Measurements from ENCODE around the gene SLC1A3.

Gene SLC1A3

GRCh38 chr5:36689225-36689624 lies 82.8 kb downstream of the SLC1A3 start:
- DNase-seq (ENCODE audit: low spot score) = no peak

DNA sequence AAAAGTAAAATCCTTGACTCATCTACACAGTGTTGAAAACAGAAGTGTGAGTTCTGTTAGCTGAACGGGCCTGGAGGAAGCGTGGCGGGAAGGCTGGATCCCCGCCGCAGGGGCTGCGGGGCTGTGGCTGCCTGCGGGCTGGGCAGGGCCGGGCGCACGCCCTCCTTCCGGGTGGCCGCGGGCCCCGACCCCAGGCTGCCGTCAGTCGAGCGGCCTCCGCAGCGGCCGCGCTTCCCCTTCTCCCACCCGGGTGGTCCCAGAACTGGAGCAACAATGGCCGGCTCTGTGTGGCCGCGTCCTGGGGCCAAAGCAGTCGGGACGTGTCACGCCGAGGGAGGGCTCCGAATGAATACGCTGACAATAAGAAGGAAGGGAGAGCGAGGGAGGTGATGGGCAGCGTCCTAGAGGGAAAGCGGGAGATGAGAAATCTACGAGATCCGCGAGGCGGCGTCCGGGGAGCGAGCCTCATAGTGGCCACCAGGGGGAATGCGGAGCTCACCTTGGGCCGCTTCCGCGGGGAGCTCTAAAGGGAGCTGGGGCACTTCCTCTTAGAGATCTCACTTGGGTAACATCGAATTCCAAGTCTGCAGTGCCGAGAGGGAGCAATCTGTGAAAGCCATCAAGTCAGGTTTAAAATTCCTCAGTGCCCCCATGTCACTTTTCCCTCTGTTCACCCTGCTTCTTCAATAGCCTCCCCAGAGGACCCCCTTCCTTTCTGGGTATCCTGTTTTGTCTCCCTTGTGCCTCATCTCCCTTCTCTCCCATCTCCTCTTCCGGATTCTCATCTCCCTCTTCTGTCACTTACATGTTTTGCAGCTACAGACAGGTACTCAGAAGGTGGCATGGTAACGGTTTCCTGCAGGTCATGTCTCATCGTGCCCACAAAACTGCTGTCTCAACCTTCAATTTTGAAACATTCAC lies 83.9 kb downstream of the SLC1A3 start:
- DNase-seq (ENCODE audit: low spot score) = peak; percentile 77

- DNase-seq (ENCODE audit: low spot score) = no peak
Measured at GRCh38 chr5:36691226-36691625, 84.8 kb downstream of the SLC1A3 start.

DNA sequence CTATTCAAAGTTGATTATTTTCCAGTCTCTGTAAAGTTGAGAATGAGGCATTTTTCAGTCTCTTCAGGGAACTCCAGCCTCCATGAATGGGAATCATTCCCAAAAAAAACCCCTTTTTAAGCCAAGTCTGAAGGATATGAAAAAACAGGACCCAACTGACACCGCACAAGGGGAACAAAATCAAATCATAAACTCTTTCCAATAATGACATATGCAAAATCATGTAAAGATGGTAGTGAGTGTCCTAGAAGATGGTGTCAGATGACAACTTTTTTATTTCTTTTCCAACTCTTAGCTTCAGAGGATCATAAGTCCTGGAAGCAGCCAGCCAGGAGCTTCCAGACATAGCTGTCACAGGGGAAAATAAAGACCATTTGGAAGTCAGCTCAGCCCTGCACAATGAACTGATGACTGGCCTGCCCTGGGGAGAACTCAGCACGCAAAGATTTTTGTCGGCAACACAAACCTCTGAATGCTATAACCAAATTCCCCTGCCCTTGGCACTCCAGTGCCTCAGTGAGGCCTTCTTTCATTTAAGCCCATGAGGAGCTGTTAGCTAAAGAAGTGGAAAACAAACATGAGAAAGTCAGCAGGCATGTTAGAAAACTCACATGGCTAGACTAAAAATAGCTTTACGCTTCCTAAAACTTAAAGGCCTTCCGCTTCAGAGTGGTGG lies 85.4 kb downstream of the SLC1A3 start:
- DNase-seq (ENCODE audit: low spot score) = no peak

GRCh38 chr5:36692791-36693763 lies 86.7 kb downstream of the SLC1A3 start:
- DNase-seq (ENCODE audit: low spot score) = peak; percentile 47

- DNase-seq (ENCODE audit: low spot score) = no peak
Measured at GRCh38 chr5:36694351-36694750, 87.9 kb downstream of the SLC1A3 start.

GRCh38 chr5:36696059-36696673 lies 89.8 kb downstream of the SLC1A3 start:
- DNase-seq (ENCODE audit: low spot score) = peak; percentile 41

DNA sequence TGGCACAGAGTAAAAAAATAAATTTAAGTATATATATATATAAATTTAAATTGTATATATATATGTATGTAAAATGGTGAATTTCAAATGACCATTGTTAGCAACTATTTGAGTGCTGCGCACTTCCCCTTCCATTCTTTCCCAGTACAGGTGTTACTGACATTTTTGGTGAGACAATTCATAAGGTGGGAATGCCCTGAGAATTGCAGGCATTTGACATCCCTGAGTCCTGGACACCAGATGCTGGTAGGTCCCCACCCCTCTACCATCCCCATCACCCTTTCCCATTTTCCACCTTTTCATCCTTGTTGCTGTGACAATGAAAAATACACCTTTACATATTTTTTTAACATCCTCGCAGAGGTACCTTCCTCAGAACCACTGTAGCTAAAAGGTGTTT lies 91.6 kb downstream of the SLC1A3 start:
- DNase-seq (ENCODE audit: low spot score) = no peak

GRCh38 chr5:36701085-36701698 lies 94.8 kb downstream of the SLC1A3 start:
- DNase-seq (ENCODE audit: low spot score) = no peak

GRCh38 chr5:36703245-36703860 lies 96.9 kb downstream of the SLC1A3 start:
- DNase-seq (ENCODE audit: low spot score) = no peak

DNA sequence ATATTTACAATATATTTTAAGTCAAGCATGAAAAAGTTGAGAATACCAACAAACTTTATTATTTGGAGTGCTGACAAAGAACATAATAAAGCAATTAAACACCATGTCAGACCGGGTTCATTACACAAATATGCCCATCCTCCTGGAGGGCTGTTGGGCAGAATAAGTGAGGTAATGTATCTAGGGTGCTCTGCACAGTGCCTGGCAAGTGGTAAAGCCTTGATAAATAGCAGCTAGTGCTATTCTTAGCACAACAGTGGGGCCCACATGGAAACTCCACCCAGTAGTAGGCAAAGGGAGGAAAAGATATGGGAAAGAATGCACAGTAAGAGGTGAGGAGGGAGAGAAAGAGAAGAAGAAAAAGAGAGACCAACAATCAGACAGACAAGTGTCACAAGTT lies 97.7 kb downstream of the SLC1A3 start:
- DNase-seq (ENCODE audit: low spot score) = no peak

- DNase-seq (ENCODE audit: low spot score) = no peak
Measured at GRCh38 chr5:36705055-36705454, 98.6 kb downstream of the SLC1A3 start.

DNA sequence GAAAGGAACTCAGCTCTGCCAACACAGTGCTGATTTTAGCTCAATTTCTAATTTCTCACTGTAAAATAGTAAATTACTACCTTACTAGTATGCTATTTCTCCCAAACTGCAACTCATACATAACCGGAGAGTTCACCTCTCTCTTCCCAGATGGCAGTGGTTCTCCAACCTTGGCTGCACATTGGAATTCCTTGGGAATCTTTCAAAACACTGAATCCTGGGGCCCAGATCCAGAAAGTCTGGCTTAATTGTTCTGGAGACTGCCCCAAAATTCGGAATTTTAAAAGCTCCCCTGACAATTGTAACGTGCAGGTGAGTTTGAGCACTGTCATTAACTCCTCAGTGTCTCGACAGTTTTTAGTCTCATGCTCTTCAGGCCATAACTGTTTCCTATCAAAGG lies 100.3 kb downstream of the SLC1A3 start:
- DNase-seq (ENCODE audit: low spot score) = no peak

- DNase-seq (ENCODE audit: low spot score) = no peak
Measured at GRCh38 chr5:36708996-36709395, 102.6 kb downstream of the SLC1A3 start.

- no peak for DNase-seq (ENCODE audit: low spot score)
Measured at GRCh38 chr5:36710039-36710438, 103.6 kb downstream of the SLC1A3 start.

DNA sequence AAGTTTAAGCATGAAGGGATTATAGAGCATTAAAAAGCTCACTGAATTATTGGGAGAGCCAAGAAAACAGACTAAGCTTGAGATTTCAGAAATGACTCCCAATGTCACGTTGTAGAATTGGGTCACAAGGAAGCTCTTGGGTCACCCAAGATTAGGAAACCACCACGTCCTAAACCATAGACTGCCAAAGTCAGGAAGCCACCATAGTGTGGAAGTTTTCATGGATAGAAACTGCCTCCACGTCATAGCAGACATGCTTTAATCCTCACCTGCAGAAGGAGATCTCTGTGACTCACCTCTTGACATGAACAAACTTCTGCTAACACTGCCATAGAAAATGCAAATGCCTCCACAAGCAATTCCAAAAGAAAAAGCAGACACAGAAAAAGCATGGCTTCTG lies 106.3 kb downstream of the SLC1A3 start:
- DNase-seq (ENCODE audit: low spot score) = no peak

- DNase-seq (ENCODE audit: low spot score) = no peak
Measured at GRCh38 chr5:36713541-36713940, 107.1 kb downstream of the SLC1A3 start.

DNA sequence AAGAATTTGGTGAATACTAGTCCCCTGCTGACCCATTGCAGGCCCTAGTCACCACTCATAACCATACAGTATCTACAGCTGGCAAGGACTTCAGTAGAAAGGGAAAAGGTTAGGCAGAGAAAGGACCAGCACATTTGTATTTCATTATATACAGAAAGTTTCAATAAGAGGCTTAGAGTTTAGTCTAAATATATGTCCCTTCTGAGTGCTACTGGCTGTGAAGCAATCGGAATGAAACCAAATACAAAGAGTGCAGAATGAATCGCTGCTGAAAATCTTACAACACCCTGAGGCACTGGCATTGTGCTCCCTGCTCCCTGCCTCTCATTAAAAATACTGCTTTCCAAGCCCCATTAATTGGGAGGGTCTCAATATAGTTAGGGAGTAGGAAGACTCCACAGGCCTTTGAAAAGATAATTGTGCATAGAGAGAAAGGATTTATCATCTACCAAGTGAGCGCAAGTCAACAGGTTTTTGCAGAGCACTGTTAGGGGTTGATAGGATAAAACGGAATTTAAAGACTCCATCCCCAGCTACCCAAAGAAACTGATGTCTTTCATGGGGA lies 110.8 kb downstream of the SLC1A3 start:
- DNase-seq (ENCODE audit: low spot score) = no peak

- DNase-seq (ENCODE audit: low spot score) = no peak
Measured at GRCh38 chr5:36719282-36719681, 112.9 kb downstream of the SLC1A3 start.

GRCh38 chr5:36720688-36721087 lies 114.3 kb downstream of the SLC1A3 start:
- DNase-seq (ENCODE audit: low spot score) = no peak

Data from hepatic stellate cell (primary cell).